NCI-H2029 treated with DMSO at 0.1 percent for 48 hours (cell line): Measurements from ENCODE around the gene FAM171A2.
"Not testable (repeated sequence)": the region's sequence is repeated elsewhere in the genome, so short reads cannot be mapped to it uniquely, and the experiment has no call there.

Source experiments
- DNase-seq: peaks from one replicate; lab custom pipeline; 2025; lab: John Stamatoyannopoulos, UW

FAM171A2 gene

GRCh38 chr17:44363613-44364159 lies at the start of gene FAM171A2:
Gene FAM171A2 (minus strand): TSS chr17:44363853. CDS start chr17:44363714, 139 bp downstream.
- DNase-seq, result no peak

- DNase-seq, result no peak
Observed at GRCh38 chr17:44409309-44410028, 45.8 kb upstream of the FAM171A2 start.

GRCh38 chr17:44408786-44409185 lies 45.1 kb upstream of the FAM171A2 start:
- no peak for DNase-seq

- no peak for DNase-seq
Observed at GRCh38 chr17:44402564-44403172, 39.0 kb upstream of the FAM171A2 start.

- no peak for DNase-seq
Observed at GRCh38 chr17:44400226-44400847, 36.7 kb upstream of the FAM171A2 start.

GRCh38 chr17:44398692-44399691 lies 35.3 kb upstream of the FAM171A2 start:
- no peak for DNase-seq

GRCh38 chr17:44397479-44398440 lies 34.1 kb upstream of the FAM171A2 start:
- DNase-seq, result no peak

GRCh38 chr17:44396946-44397345 lies 33.3 kb upstream of the FAM171A2 start:
- DNase-seq, result no peak

GRCh38 chr17:44394833-44395232 lies 31.2 kb upstream of the FAM171A2 start:
- no peak for DNase-seq

- DNase-seq, result not testable (repeated sequence)
Observed at GRCh38 chr17:44394112-44394511, 30.5 kb upstream of the FAM171A2 start.

- DNase-seq, result no peak
Observed at GRCh38 chr17:44390250-44390870, 26.7 kb upstream of the FAM171A2 start.

- DNase-seq, result no peak
Observed at GRCh38 chr17:44389723-44390202, 26.1 kb upstream of the FAM171A2 start.

GRCh38 chr17:44389281-44389680 lies 25.6 kb upstream of the FAM171A2 start, which contains the start of gene ITGA2B:
Gene ITGA2B (minus strand): TSS chr17:44389649. CDS start chr17:44389473, 176 bp downstream.
- no peak for DNase-seq

GRCh38 chr17:44387804-44388203 lies 24.2 kb upstream of the FAM171A2 start:
- DNase-seq, result no peak

- no peak for DNase-seq
Observed at GRCh38 chr17:44386182-44386525, 22.5 kb upstream of the FAM171A2 start.

- DNase-seq, result no peak
Observed at GRCh38 chr17:44385287-44386181, 21.9 kb upstream of the FAM171A2 start.

GRCh38 chr17:44384823-44385286 lies 21.2 kb upstream of the FAM171A2 start:
- DNase-seq, result no peak

- DNase-seq, result no peak
Observed at GRCh38 chr17:44384281-44384822, 20.7 kb upstream of the FAM171A2 start.
